Liver (tissue), 3 donors: Measurements from ENCODE around the gene PRKN.

Experiments
- ATF3 ChIP-seq: IDR thresholded peaks from 2 replicates; pipeline ENCODE4 v1.6.1; 2016; ENCODE audit warnings: antibody characterized with exemption
- CTCF ChIP-seq: fragments of 150-350 bp; IDR thresholded peaks from 2 replicates; pipeline ENCODE4 v1.5.1; 2017; ENCODE audit warnings: improper control_type of control experiment, low read depth, low read length; ENCODE audit not compliant: missing input control
- EGR1 ChIP-seq, 2 donors: IDR thresholded peaks; 2 replicates each; pipeline ENCODE4 v1.6.1; 2016 to 2018; ENCODE audit warnings: antibody characterized with exemption in 2 of 2, low read depth in 2 of 2
- GABPA ChIP-seq, 2 donors: IDR thresholded peaks in 1 of 2; conservative IDR thresholded peaks in 1 of 2; 2 replicates each; pipeline ENCODE4 v1.6.1; 2016; ENCODE audit warnings: antibody characterized with exemption in 2 of 2, mild to moderate bottlenecking in 1 of 2, moderate library complexity in 1 of 2
- JUND ChIP-seq, 2 donors: IDR thresholded peaks; 2 replicates each; pipeline ENCODE4 v1.6.1; 2016; ENCODE audit warnings: antibody characterized with exemption in 2 of 2
- MAX ChIP-seq: IDR thresholded peaks from 2 replicates; pipeline ENCODE4 v1.6.1; 2016; ENCODE audit warnings: antibody characterized with exemption
- RAD21 ChIP-seq, 2 donors: IDR thresholded peaks; 2 replicates each; pipeline ENCODE4 v1.6.1; 2016; ENCODE audit warnings: antibody characterized with exemption in 2 of 2, mild to moderate bottlenecking in 2 of 2
- REST ChIP-seq: IDR thresholded peaks from 2 replicates; pipeline ENCODE4 v1.6.1; 2016; ENCODE audit warnings: antibody characterized with exemption, mild to moderate bottlenecking
- SP1 ChIP-seq: IDR thresholded peaks from 2 replicates; pipeline ENCODE4 v1.6.1; 2018; ENCODE audit warnings: antibody characterized with exemption, mild to moderate bottlenecking
- TAF1 ChIP-seq: conservative IDR thresholded peaks from 2 replicates; pipeline ENCODE4 v1.6.1; 2016; ENCODE audit warnings: antibody characterized with exemption, mild to moderate bottlenecking
- YY1 ChIP-seq: IDR thresholded peaks from 2 replicates; pipeline ENCODE4 v1.6.1; 2016; ENCODE audit warnings: antibody characterized with exemption, mild to moderate bottlenecking
- ZBTB33 ChIP-seq: IDR thresholded peaks from 2 replicates; pipeline ENCODE4 v1.6.1; 2016; ENCODE audit warnings: antibody characterized with exemption
- donor health status: healthy.
- donor health status: healthy.

- TF ChIP-seq CTCF (no peak), TAF1 (no peak), MAX (no peak), GABPA (IDR thresholded peaks at IDR 0.05 in 1 of 2, conservative IDR thresholded peaks at IDR 0.05 in 1 of 2) (no peak), EGR1 (IDR thresholded peaks at IDR 0.05; ENCODE audit: low read depth in 2 of 2) (no peak), RAD21 (IDR thresholded peaks at IDR 0.05) (no peak), ATF3 (no peak), SP1 (no peak), YY1 (no peak), REST (no peak), JUND (IDR thresholded peaks at IDR 0.05) (no peak), ZBTB33 (no peak)
Observed at GRCh38 chr6:162078126-162078525, 649.4 kb downstream of the PRKN start.
